Measurements from ENCODE around the gene LTB4R. TPM values are rescaled to one million over a fixed set of nuclear protein-coding genes. Genes with fewer than 3 reads are reported as not detected.

Gene LTB4R
- total RNA-seq, 1 donor from 2014 or later: 1.4 TPM

Other genes starting within 250 kb of the LTB4R start
- gene CPNE6, start 239.9 kb upstream of the LTB4R start, total RNA-seq (ENCODE audit: insufficient read depth, low replicate concordance): 2.4 TPM
- gene PCK2, start 217.2 kb upstream of the LTB4R start, total RNA-seq (ENCODE audit: insufficient read depth, low replicate concordance): 13.2 TPM
- gene DCAF11, start 196.7 kb upstream of the LTB4R start, total RNA-seq (ENCODE audit: insufficient read depth, low replicate concordance): 37.3 TPM
- gene NRL, start 196.6 kb upstream of the LTB4R start, total RNA-seq (ENCODE audit: insufficient read depth, low replicate concordance): 0.24 TPM
- gene FITM1, start 180.8 kb upstream of the LTB4R start, total RNA-seq (ENCODE audit: insufficient read depth, low replicate concordance): 3.6 TPM
- gene PSME1, start 175.3 kb upstream of the LTB4R start, total RNA-seq (ENCODE audit: insufficient read depth, low replicate concordance): 35.4 TPM
- 25.3 TPM for gene EMC9, start 169.9 kb upstream of the LTB4R start, total RNA-seq (ENCODE audit: insufficient read depth, low replicate concordance)
- 17.1 TPM for gene PSME2, start 164.9 kb upstream of the LTB4R start, total RNA-seq (ENCODE audit: insufficient read depth, low replicate concordance)
- gene RNF31, start 164.0 kb upstream of the LTB4R start, total RNA-seq (ENCODE audit: insufficient read depth, low replicate concordance): 22.6 TPM
- 133 TPM for gene IRF9, start 150.2 kb upstream of the LTB4R start, total RNA-seq (ENCODE audit: insufficient read depth, low replicate concordance)
- 10.1 TPM for gene REC8, start 139.4 kb upstream of the LTB4R start, total RNA-seq (ENCODE audit: insufficient read depth, low replicate concordance)
- gene IPO4, start 122.7 kb upstream of the LTB4R start, total RNA-seq (ENCODE audit: insufficient read depth, low replicate concordance): 7.7 TPM
- 49.6 TPM for gene TM9SF1, start 116.1 kb upstream of the LTB4R start, total RNA-seq (ENCODE audit: insufficient read depth, low replicate concordance)
- not detected for gene TSSK4, start 105.8 kb upstream of the LTB4R start, total RNA-seq (ENCODE audit: insufficient read depth, low replicate concordance)
- gene CHMP4A, start 98.0 kb upstream of the LTB4R start, total RNA-seq (ENCODE audit: insufficient read depth, low replicate concordance): 5.3 TPM
- 3.9 TPM for gene MDP1, start 95.4 kb upstream of the LTB4R start, total RNA-seq (ENCODE audit: insufficient read depth, low replicate concordance)
- 68.6 TPM for gene NEDD8, start 79.1 kb upstream of the LTB4R start, total RNA-seq (ENCODE audit: insufficient read depth, low replicate concordance)
- gene GMPR2, start 78.6 kb upstream of the LTB4R start, total RNA-seq (ENCODE audit: insufficient read depth, low replicate concordance): 49.4 TPM
- 33.2 TPM for gene TINF2, start 68.9 kb upstream of the LTB4R start, total RNA-seq (ENCODE audit: insufficient read depth, low replicate concordance)
- 9.4 TPM for gene TGM1, start 48.3 kb upstream of the LTB4R start, total RNA-seq (ENCODE audit: insufficient read depth, low replicate concordance)
- 14.0 TPM for gene RABGGTA, start 39.9 kb upstream of the LTB4R start, total RNA-seq (ENCODE audit: insufficient read depth, low replicate concordance)
- gene DHRS1, start 11.7 kb upstream of the LTB4R start, total RNA-seq (ENCODE audit: insufficient read depth, low replicate concordance): 45.3 TPM
- 12.5 TPM for gene NOP9, start 11.7 kb upstream of the LTB4R start, total RNA-seq (ENCODE audit: insufficient read depth, low replicate concordance)
- gene CIDEB, start 3.5 kb upstream of the LTB4R start, total RNA-seq (ENCODE audit: insufficient read depth, low replicate concordance): 4.8 TPM
- 8.9 TPM for gene LTB4R2, start 1.4 kb upstream of the LTB4R start, total RNA-seq (ENCODE audit: insufficient read depth, low replicate concordance)
- 8.2 TPM for gene ADCY4, start 23.6 kb downstream of the LTB4R start, total RNA-seq (ENCODE audit: insufficient read depth, low replicate concordance)
- 5.3 TPM for gene RIPK3, start 28.5 kb downstream of the LTB4R start, total RNA-seq (ENCODE audit: insufficient read depth, low replicate concordance)
- 40.0 TPM for gene NFATC4, start 56.7 kb downstream of the LTB4R start, total RNA-seq (ENCODE audit: insufficient read depth, low replicate concordance)
- 30.8 TPM for gene NYNRIN, start 87.5 kb downstream of the LTB4R start, total RNA-seq (ENCODE audit: insufficient read depth, low replicate concordance)
- gene CBLN3, start 118.2 kb downstream of the LTB4R start, total RNA-seq (ENCODE audit: insufficient read depth, low replicate concordance): 4.1 TPM
- gene KHNYN, start 118.5 kb downstream of the LTB4R start, total RNA-seq (ENCODE audit: insufficient read depth, low replicate concordance): 80.2 TPM
- 11.1 TPM for gene SDR39U1, start 131.3 kb downstream of the LTB4R start, total RNA-seq (ENCODE audit: insufficient read depth, low replicate concordance)
- not detected for gene CMA1, start 196.8 kb downstream of the LTB4R start, total RNA-seq (ENCODE audit: insufficient read depth, low replicate concordance)